ENCODE data around the gene CBX2.

The CBX2 gene

DNA sequence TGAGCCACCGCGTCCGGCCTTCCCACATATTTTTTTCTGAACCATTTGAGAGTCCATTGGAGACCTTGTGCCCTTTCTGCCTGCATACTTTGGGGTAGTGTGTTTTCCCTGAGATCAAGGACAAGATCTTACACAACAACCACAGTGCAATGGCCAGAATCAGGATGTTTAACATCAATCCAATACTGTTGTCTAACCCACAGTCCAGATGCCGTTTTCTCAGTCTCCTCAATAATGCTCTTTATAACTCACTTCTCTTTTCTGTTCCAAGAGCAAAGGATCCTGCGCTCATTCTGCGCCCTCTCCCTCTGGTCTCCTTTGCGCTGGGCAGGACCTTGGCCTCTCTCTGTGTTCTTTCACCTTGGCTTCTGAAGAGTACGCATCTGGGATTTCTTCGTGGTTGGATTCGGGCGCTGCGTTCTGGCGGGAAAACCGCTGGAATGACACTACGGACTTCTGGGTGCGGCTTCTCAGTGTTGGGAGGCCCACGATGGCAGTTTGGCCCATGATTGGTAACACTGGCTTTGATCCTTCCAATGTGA, 44.7 kb downstream of the CBX2 start:
- TF ChIP-seq CTCF (IDR thresholded peaks at IDR 0.05; ENCODE audit: control insufficient read depth, extremely low read depth, insufficient read depth): no peak
- DNase-seq (ENCODE audit: low read depth): no peak

GRCh38 chr17:79824234-79824633, 46.3 kb downstream of the CBX2 start:
- no peak overlapping the region for H3K4me3 ChIP-seq (ENCODE audit: low read depth, low read length)
- DNase-seq (ENCODE audit: low read depth): no peak
- no peak for TF ChIP-seq CTCF (IDR thresholded peaks at IDR 0.05; ENCODE audit: control insufficient read depth, extremely low read depth, insufficient read depth)

More for the DNA sequence above, 44.7 kb downstream of the CBX2 start:
- no peak overlapping the region for H3K4me3 ChIP-seq (ENCODE audit: low read depth, low read length)

DNA sequence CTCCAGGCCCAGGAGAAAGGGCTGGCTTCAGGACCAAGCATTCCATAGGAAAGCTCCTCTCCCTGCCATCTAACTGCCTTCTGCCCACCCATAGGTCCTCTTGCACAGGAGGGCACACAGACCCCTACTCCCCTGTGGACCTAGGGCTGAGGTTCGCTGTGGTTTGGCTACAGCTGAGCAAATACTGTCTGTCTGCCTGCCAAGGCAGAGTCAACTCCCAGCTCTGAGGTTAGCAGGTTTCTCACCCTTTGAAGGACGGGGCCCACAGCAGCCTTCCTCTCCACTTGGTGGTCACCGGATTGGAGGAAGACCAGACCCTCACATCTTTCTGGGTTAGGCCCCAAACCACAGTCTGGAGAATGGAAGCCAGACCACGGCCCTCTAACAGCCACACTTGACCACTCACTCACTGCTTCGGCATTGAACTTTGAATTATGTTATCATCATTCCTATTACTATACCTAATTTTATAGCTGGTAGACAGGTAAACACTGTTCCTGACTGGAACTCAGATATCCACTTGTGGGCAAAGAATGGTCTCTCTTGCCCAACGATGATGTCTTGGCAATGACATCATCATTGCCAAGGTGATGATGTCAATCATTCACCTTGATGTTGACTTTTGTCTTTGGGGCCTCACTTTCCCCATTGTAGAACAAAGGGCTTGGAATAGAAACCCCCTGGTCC, 47.1 kb downstream of the CBX2 start:
- TF ChIP-seq CTCF (IDR thresholded peaks at IDR 0.05; ENCODE audit: control insufficient read depth, extremely low read depth, insufficient read depth): no peak
- no peak overlapping the region for H3K4me3 ChIP-seq (ENCODE audit: low read depth, low read length)
- DNase-seq (ENCODE audit: low read depth): no peak

GRCh38 chr17:79825580-79825921, 47.6 kb downstream of the CBX2 start:
- no peak for DNase-seq (ENCODE audit: low read depth)
- TF ChIP-seq CTCF (IDR thresholded peaks at IDR 0.05; ENCODE audit: control insufficient read depth, extremely low read depth, insufficient read depth): no peak
- H3K4me3 ChIP-seq (ENCODE audit: low read depth, low read length): no peak overlapping the region

GRCh38 chr17:79826204-79826680, 48.3 kb downstream of the CBX2 start:
- H3K4me3 ChIP-seq (ENCODE audit: low read depth, low read length): no peak overlapping the region
- DNase-seq (ENCODE audit: low read depth): no peak
- no peak for TF ChIP-seq CTCF (IDR thresholded peaks at IDR 0.05; ENCODE audit: control insufficient read depth, extremely low read depth, insufficient read depth)

- TF ChIP-seq CTCF (IDR thresholded peaks at IDR 0.05; ENCODE audit: control insufficient read depth, extremely low read depth, insufficient read depth): no peak
- no peak overlapping the region for H3K4me3 ChIP-seq (ENCODE audit: low read depth, low read length)
- no peak for DNase-seq (ENCODE audit: low read depth)
Observed at GRCh38 chr17:79826841-79827578, 49.1 kb downstream of the CBX2 start.

Data from LNCaP clone FGC (cell line).